GM13977 (cell line): Measurements from ENCODE around the gene LPXN.

Experiments
- DNase-seq: peaks from one replicate; pipeline ENCODE4 v3.0.0; 2012; ENCODE audit warnings: low spot score
- CTCF ChIP-seq: IDR thresholded peaks from 2 replicates; pipeline ENCODE4 v1.5.1; 2012; ENCODE audit warnings: mild to moderate bottlenecking, control low read depth; ENCODE audit not compliant: insufficient read depth; ENCODE audit errors: extremely low read depth, missing control alignments
- in situ Hi-C: fragments of 300-500 bp; cut with MboI; formaldehyde crosslinking; loops from one replicate; pipeline ENCODE4 v1.12.0; 2022; ENCODE audit warnings: low sequenced_read_pairs, low pct_unique_long_range_greater_than_20kb, mixed read lengths, inconsistent platforms; ENCODE audit not compliant: unreplicated experiment

Gene LPXN

GRCh38 chr11:58597486-58598144, 22.0 kb upstream of the LPXN start:
- no peak for DNase-seq
- TF ChIP-seq CTCF: no peak
- in situ Hi-C loops: no loop called here

- in situ Hi-C loops: no loop called here
- DNase-seq: no peak
- TF ChIP-seq CTCF: no peak
Observed at GRCh38 chr11:58596621-58597020, 21.0 kb upstream of the LPXN start.

GRCh38 chr11:58594826-58595225, 19.2 kb upstream of the LPXN start:
- no peak for TF ChIP-seq CTCF
- DNase-seq: no peak
- in situ Hi-C loops: no loop called here

- DNase-seq: no peak
- in situ Hi-C loops: no loop called here
- TF ChIP-seq CTCF: no peak
Observed at GRCh38 chr11:58592760-58593472, 17.3 kb upstream of the LPXN start.

- TF ChIP-seq CTCF: no peak
- DNase-seq: no peak
- in situ Hi-C loops: no loop called here
Observed at GRCh38 chr11:58591659-58592058, 16.0 kb upstream of the LPXN start.

GRCh38 chr11:58586998-58587397, 11.3 kb upstream of the LPXN start:
- no peak for TF ChIP-seq CTCF
- DNase-seq: no peak
- in situ Hi-C loops: no loop called here
